Neural cell (in vitro differentiated cells): ENCODE measurements around the gene SELENOV.

Experiments
- EZH2 ChIP-seq: fragments of 200-600, 300-800 bp; shearing (Covaris generic), sonication (generic); IDR thresholded peaks from 2 replicates; pipeline ENCODE4 v1.6.1; 2014; ENCODE audit warnings: antibody characterized with exemption, low read length, borderline replicate concordance, mild to moderate bottlenecking; ENCODE audit not compliant: insufficient read depth, poor library complexity, severe bottlenecking
- POLR2AphosphoS5 ChIP-seq: IDR thresholded peaks from 2 replicates; pipeline ENCODE4 v1.6.1; 2012
- RAD21 ChIP-seq: fragments of 450-650 bp; conservative IDR thresholded peaks from 2 replicates; pipeline ENCODE4 v1.6.1; 2014; ENCODE audit warnings: antibody characterized with exemption, mild to moderate bottlenecking, moderate library complexity
- SMC3 ChIP-seq: fragments of 450-650 bp; conservative IDR thresholded peaks from 2 replicates; pipeline ENCODE4 v1.6.1; 2014; ENCODE audit warnings: antibody characterized with exemption, mild to moderate bottlenecking, moderate library complexity; ENCODE audit not compliant: poor library complexity
- TAF1 ChIP-seq: IDR thresholded peaks from 2 replicates; pipeline ENCODE4 v1.6.1; 2012; ENCODE audit warnings: low read depth
- TF ChIP-seq, protein P1 (sequence below): fragments of 450-650 bp; IDR thresholded peaks from 2 replicates; pipeline ENCODE4 v1.5.1; 2014; ENCODE audit warnings: antibody characterized with exemption, mild to moderate bottlenecking, moderate library complexity; ENCODE audit not compliant: poor library complexity, severe bottlenecking

DNA sequence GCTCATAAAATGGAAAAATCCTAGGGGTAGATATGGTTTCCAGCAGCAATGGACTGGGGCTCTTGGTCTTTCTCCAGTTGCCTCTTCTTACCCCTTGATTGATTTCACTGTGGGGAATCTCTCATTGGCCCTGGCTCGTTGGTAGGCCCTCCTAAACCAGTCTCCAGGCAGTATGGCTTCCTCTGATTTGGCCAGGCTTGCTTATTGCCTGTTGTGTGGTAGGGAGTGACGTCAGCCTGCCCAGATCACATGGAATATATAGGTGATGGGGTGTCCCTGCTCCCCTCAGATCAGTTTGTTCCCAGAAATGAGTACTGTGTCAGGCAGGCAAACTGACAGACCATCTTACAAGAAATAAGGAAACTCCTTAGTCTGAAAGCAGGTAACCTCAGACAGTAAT, 5.7 kb upstream of the SELENOV start:
- no peak for TF ChIP-seq SMC3
- TF ChIP-seq RAD21, result no peak
- TF ChIP-seq, protein P1, sequence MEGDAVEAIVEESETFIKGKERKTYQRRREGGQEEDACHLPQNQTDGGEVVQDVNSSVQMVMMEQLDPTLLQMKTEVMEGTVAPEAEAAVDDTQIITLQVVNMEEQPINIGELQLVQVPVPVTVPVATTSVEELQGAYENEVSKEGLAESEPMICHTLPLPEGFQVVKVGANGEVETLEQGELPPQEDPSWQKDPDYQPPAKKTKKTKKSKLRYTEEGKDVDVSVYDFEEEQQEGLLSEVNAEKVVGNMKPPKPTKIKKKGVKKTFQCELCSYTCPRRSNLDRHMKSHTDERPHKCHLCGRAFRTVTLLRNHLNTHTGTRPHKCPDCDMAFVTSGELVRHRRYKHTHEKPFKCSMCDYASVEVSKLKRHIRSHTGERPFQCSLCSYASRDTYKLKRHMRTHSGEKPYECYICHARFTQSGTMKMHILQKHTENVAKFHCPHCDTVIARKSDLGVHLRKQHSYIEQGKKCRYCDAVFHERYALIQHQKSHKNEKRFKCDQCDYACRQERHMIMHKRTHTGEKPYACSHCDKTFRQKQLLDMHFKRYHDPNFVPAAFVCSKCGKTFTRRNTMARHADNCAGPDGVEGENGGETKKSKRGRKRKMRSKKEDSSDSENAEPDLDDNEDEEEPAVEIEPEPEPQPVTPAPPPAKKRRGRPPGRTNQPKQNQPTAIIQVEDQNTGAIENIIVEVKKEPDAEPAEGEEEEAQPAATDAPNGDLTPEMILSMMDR, result no peak
- no peak for TF ChIP-seq TAF1
- TF ChIP-seq POLR2AphosphoS5, result no peak
- TF ChIP-seq EZH2, result no peak
